CD4-positive, alpha-beta T cell treated with Interleukin-6 at 100 ng/mL for 8 hours (primary cell): Measurements from ENCODE around the gene CRYBG3.

ENCODE experiments used
- DNase-seq: peaks from one replicate; pipeline ENCODE4 v3.0.0-alpha.2; 2020; ENCODE audit warnings: mixed read lengths, low spot score

CRYBG3 gene

GRCh38 chr3:97948351-97949109, 126.7 kb downstream of the CRYBG3 start:
- DNase-seq, result no peak

GRCh38 chr3:97949110-97949485, 127.3 kb downstream of the CRYBG3 start:
- no peak for DNase-seq

DNA sequence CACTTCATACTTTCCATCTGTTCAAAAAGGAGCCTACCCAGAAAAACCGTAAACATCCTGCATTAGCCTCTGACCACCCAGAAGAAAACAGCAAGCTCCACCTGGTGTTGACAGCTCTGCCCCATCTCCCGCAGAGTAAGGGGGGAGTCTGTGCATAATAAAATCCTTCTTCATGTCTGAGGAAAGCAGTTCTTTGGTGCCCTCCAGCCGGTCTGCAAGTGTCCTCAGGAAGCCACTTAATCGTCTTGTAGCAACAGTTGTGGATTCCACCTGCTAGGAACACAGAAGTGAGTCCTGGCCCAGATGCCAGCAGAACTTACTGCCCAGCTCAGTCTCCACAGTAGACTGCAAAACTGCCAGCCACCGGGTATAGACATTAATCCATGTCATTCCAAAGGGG, 127.9 kb downstream of the CRYBG3 start:
- DNase-seq, result no peak

- no peak for DNase-seq
These were observed 128.5 kb downstream of the CRYBG3 start for GRCh38 chr3:97950360-97950759.

DNA sequence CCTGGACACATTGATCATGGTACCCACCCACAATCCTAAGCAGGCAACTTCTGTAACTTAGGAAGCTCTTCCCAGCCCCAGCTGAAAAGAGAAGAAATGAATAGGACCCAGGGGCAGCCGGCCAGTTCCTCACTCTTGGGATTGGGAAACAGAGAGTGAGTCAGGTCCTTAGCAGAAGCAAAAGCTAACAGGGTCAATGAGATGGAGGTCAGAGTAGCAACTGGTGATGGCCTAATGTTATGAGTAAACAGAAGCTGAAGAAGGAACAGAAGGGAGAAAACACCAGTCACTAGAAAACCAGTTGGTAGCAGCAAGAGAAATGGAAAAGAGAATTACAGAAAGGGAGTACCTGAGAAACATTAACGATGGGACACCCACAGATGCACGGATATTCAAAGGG, 130.5 kb downstream of the CRYBG3 start:
- DNase-seq, result no peak

GRCh38 chr3:97952872-97953271, 131.1 kb downstream of the CRYBG3 start:
- DNase-seq, result no peak

DNA sequence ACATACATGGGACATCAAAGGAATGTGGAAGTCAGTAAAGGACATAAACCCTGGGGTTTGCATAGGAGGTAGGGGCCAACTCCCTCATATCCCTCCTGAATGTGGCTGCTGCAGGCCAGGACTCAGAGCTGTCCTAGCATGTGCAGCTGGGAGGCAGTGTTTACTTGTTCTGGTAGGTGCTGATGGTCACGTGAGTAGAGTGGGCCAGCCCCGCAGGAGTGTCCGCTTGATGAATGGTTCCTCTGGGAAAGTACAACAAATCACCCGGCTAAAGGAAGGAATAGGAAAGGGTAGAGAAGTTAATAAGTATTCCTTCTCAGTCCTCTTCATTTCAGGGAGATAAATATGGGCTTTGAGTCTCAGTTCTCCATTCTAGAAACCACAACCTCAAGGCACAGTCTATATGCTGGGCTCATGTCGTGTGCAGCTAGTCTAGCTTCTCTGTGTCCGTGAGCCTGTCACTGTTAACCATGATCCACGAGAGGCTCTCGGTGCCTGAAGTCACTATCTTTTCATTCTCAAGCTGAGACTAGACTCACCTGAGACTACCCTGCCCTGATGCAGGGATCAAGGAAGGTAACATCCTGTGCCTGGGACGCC, 132.5 kb downstream of the CRYBG3 start:
- DNase-seq, result no peak

- DNase-seq, result no peak
These were observed 134.2 kb downstream of the CRYBG3 start for GRCh38 chr3:97956051-97956450.

GRCh38 chr3:97957617-97958311, 136.0 kb downstream of the CRYBG3 start:
- DNase-seq, result no peak

GRCh38 chr3:97958396-97958795, 136.6 kb downstream of the CRYBG3 start:
- no peak for DNase-seq

GRCh38 chr3:97958796-97959195, 137.0 kb downstream of the CRYBG3 start:
- no peak for DNase-seq

DNA sequence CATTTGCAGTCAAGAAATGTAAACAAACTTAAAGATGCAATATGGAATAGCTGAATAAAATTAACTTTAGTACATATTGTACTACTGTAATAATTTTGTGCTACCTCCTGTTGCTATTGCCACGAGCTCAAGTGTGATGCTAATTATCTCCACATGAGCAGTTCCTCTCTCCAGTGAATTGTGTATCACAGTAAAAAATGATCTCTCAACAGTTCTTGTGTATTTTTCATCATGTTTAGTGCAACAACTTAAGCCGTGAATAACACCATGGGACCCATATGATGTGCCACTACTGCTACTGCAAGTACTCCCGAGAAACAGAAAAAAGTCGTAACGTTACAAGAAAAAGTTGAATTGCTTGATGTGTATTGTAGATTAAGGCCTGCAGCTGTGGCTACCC, 138.1 kb downstream of the CRYBG3 start:
- no peak for DNase-seq

DNA sequence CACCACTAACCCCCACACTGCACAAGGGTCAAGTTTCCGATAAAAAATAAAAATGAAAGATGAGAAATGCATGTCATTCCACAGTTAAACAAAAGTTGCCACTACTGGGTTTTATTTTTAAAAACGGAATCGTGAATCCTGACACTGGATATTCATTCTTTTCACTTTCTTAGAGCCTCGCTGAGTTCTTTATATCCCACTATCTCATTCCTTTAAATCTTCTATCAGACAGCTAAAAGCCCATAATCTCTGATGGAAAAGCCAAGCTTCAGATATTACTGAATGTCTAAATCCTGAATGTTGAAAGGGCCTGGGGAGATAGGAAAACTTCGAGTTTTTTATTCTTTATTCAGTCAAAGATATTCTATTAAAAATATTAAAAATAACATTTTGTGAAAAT, 138.7 kb downstream of the CRYBG3 start:
- DNase-seq, result no peak

DNA sequence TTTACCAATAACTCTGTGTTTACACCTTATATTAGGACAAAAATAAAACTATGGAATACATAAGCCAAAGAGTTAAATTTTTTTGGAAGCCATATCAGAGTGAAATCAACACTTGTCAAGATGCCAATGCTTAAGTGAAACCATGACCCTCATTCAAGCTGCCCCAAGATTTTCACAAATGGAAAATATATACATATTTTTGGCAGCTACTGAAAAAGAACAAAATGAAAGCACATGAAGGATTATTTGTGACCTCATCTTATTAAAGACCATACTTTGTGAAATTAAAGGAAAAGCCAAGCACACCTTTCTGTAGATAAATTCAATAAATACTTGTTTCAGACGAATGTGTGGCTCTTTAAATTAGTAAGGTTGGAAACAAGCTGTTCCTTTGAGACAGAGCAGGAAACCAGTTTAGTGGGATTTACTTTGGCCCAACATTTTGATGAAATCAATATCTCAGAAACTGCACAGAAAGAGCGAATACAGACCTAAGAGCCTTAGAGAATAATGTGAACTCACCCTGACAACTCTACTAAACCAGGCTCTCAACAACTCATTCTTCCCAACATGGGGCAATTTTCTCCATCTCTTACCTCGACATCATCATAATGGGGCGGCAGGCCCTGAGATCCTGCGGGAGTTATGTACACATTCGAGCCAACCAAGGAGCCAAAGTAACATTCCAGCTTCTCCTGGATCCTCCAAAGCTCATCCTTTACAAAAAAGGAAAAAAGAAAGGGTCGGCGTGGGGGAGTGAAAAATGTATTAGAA, 139.4 kb downstream of the CRYBG3 start:
- no peak for DNase-seq

GRCh38 chr3:97967966-97968365, 146.2 kb downstream of the CRYBG3 start:
- DNase-seq, result no peak

DNA sequence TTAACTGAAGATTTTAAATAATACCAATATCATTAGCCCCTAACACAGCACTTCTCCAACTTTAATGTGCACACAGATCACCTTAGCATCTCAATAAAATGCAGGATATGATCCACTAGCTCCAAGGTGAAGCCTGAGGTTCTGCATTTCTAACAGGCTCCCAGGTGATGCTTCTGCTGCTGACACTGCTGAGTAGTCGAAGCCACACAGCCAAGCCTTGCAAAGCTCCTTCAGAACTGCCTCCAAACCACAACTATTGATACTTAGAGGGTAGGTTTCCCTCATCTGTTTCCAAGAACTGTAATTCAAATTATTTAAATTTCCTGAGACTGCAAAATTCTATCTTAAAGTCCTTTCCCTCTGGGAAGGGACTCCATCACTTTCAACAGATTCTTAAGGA, 146.6 kb downstream of the CRYBG3 start:
- no peak for DNase-seq

DNA sequence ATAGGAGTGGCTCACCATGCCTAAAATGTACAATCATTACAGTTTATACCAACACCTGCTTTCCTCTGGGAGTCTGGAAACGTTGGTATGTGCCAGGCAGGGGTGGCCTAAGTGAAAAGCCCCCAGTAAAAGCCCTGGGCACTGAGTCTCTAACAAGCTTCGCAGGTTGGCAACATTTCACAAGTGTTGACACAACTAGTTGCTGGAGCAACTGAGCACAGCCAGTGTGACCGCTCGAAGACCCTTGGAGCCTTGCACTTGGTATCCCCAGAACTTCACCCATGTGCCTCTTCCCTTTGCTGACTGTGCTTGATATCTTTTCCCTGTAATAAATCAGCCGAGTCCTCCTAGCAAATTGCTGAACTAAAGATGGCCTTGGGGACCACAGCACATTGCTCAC, 147.7 kb downstream of the CRYBG3 start:
- no peak for DNase-seq

GRCh38 chr3:97970156-97970555, 148.3 kb downstream of the CRYBG3 start:
- no peak for DNase-seq

- no peak for DNase-seq
These were observed 149.3 kb downstream of the CRYBG3 start for GRCh38 chr3:97970956-97971620.

DNA sequence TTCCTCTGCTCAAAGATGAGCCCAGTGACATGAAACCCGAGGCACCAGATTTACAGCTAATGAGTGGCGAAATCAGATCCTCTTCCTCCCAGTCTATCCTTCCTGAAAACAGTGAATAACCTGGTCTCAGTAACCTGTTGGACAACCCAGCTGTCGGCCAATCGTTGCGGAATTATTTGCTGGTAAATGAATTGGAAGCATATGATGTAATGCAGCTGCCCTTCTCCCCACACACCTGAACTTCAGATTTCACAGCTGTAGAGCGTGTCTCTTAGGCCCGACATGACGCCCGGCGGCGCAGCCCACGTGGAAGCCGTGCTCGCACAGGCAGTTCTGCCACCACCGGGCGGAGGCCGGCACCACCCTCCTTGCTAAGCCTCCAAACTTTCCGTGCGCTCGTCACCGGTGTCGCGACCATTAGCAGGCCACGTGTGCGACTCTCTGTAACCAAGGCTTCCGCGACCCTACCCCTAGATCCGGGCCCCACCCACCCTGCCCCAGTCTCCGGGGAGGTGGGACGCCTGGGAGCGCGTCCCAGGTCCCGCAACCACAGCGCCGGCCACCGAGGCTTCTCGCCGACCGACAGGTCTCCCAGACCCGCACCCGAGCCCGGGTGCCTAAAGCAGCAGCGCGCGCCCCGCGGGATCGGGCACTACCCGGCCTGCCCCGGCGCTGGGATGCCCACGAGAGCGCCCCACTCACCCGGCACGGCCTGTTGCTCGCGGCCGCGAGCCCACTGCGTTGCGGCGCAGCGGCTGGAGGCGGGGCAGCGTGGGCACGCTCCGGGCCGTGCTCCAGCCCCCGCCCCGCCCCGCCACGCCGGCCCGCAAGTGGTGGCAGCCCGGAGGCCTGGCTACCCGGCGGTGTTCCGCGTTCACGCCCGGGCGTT, 150.1 kb downstream of the CRYBG3 start, which contains the start of gene RIOX2:
Gene RIOX2 (minus strand): TSS at position 753 of the 889 bp plus-strand sequence. CDS start 4,838 bp downstream, outside the sequence.
- DNase-seq, result peak; percentile 68

DNA sequence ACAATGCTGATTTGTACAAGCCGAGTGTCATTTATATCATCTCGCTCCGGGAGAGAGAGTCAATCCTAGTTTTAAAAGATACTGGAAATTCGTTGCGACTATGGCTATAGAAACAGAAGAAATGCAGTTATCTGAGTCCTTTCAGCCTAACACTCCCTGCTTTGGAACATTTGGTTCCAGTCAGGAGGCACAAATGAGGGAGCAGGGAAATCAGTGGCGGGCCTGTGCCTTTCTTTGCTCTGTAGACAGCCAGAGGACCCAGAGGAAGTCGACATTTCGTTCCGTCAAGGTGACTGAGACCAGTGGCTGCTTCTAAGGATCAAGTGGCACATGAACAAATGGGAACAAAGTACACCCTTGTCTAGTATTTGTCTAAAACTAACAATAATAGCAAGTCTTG, 151.2 kb downstream of the CRYBG3 start:
- no peak for DNase-seq
